ENCODE data around the gene TECPR1. TPM values are rescaled to one million over a fixed set of nuclear protein-coding genes. Genes with fewer than 3 reads are reported as not detected.
A peak's percentile ranks its signal among the peaks of the same experiment; 100 is the strongest.

Gene TECPR1
- total RNA-seq, 1 experiment from 2014 or later = 11.5 TPM

DNA sequence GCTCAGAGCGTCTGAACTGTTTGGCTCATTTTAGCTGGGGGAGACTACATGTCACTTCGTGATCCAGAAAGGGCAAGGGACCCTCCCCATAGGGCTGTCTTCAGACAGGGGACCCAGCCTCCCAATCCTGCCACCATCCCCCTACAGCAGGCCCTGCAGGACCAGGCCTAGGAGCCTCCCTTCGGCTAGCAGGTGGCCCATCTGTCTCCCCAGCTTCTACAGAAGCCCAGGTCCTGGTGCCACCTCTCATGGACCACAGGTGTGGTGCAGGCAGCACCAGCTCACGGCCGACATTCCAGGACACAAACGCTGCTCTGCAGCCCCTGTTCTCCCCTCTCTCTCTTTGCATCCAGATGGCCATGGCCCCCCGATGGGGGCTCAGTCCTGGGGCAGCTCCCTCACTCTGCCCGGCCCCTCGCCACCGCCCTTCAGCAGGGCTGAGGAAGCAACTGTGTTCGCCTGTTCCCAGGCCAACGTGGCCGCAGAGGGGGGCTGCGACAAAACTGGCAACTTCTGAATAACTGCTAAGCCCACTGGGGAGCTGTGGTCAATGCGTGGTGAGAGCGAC, 10.3 kb downstream of the TECPR1 start:
- DNase-seq (no peak), ATAC-seq (peak; percentile 7)
- no peak overlapping the region for H2AFZ ChIP-seq (ENCODE audit: low read length)
- no peaks in the 10 kb centered on the region for H3K27me3 ChIP-seq (ENCODE audit: low read length)
- no peaks in the 10 kb centered on the region for H3K9me2 ChIP-seq (replicated peaks; ENCODE audit: low read length)
- H3F3A ChIP-seq (ENCODE audit: low read length, unreplicated experiment) = no peaks in the 10 kb centered on the region
- H3K9ac ChIP-seq (ENCODE audit: low read length) = no peak overlapping the region
- H3K27ac ChIP-seq (ENCODE audit: low read length) = no peak overlapping the region
- intact Hi-C loops (cut with micrococcal nuclease) = no loop called here
- no peaks in the 10 kb centered on the region for H3K9me3 ChIP-seq (ENCODE audit: low read length)
- H3K36me3 ChIP-seq (ENCODE audit: low read depth, low read length) = no peaks in the 10 kb centered on the region
- H3K4me1 ChIP-seq (ENCODE audit: insufficient read depth, low read length) = no peaks in the 10 kb centered on the region
- BruUV-seq (replicated peaks) = no TSS peak
- CTCF ChIA-PET = no interaction called here
- no peak overlapping the region for H3K4me3 ChIP-seq (ENCODE audit: low read length)
- H3K4me2 ChIP-seq (ENCODE audit: low read length) = no peak overlapping the region
- POLR2A ChIA-PET (ENCODE audit: unreplicated experiment) = no interaction called here
- no peaks in the 10 kb centered on the region for H4K20me1 ChIP-seq (ENCODE audit: low read length)
- TF ChIP-seq, protein P1, sequence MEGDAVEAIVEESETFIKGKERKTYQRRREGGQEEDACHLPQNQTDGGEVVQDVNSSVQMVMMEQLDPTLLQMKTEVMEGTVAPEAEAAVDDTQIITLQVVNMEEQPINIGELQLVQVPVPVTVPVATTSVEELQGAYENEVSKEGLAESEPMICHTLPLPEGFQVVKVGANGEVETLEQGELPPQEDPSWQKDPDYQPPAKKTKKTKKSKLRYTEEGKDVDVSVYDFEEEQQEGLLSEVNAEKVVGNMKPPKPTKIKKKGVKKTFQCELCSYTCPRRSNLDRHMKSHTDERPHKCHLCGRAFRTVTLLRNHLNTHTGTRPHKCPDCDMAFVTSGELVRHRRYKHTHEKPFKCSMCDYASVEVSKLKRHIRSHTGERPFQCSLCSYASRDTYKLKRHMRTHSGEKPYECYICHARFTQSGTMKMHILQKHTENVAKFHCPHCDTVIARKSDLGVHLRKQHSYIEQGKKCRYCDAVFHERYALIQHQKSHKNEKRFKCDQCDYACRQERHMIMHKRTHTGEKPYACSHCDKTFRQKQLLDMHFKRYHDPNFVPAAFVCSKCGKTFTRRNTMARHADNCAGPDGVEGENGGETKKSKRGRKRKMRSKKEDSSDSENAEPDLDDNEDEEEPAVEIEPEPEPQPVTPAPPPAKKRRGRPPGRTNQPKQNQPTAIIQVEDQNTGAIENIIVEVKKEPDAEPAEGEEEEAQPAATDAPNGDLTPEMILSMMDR (conservative IDR thresholded peaks at IDR 0.05; ENCODE audit: low read depth, low read length) = no peak
- no peak for TF ChIP-seq EZH2 (IDR thresholded peaks at IDR 0.05; ENCODE audit: low read length, unreplicated experiment)
- no peaks in the 10 kb centered on the region for H3K79me2 ChIP-seq (ENCODE audit: low read length)

DNA sequence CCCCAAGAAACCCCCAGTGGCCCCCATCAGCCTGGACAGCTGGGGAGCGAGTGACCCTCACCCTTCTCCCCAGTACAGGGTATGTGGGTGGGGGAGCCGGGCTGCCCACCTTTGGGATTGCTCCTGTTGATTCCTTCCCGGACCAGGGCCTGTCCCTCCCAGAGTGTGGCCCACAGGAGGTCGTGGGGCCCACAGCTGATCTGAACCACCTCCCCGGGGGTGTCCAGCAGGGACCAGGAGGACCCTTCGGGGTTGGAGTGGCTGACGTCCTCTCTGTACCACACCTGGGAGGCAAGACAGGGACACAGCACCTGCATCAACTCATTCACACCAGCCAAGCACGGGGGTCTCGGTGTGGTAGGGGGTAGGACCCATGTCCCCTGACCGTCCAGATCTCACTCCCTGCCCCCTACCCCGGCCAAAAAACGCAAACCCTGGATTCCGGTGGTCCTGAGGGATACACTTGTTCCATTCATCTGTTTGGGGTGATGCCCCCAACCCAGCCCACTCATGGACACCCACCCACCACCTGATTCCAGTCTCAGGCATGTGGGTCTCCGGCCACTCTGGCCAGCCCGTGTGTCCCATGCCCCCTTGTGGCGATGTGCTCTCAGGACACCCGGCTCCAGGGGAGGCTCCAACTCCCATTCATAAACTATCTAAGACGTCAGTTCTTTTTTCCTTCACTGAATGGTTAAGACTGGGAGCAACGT, 10.9 kb downstream of the TECPR1 start:
- DNase-seq (peak; percentile 60), ATAC-seq (peak; percentile 74)
- no peaks in the 10 kb centered on the region for H3K9me3 ChIP-seq (ENCODE audit: low read length)
- H3K79me2 ChIP-seq (ENCODE audit: low read length) = no peaks in the 10 kb centered on the region
- POLR2A ChIA-PET (ENCODE audit: unreplicated experiment) = no interaction called here
- no peaks in the 10 kb centered on the region for H4K20me1 ChIP-seq (ENCODE audit: low read length)
- CTCF ChIA-PET = no interaction called here
- no peak overlapping the region for H3K9ac ChIP-seq (ENCODE audit: low read length)
- intact Hi-C loops (cut with micrococcal nuclease) = no loop called here
- H3K27me3 ChIP-seq (ENCODE audit: low read length) = no peaks in the 10 kb centered on the region
- H3K4me1 ChIP-seq (ENCODE audit: insufficient read depth, low read length) = no peaks in the 10 kb centered on the region
- H3K4me2 ChIP-seq (ENCODE audit: low read length) = no peak overlapping the region
- no peaks in the 10 kb centered on the region for H3K9me2 ChIP-seq (replicated peaks; ENCODE audit: low read length)
- no TSS peak for BruUV-seq (replicated peaks)
- H3F3A ChIP-seq (ENCODE audit: low read length, unreplicated experiment) = no peaks in the 10 kb centered on the region
- H3K4me3 ChIP-seq (ENCODE audit: low read length) = no peak overlapping the region
- H2AFZ ChIP-seq (ENCODE audit: low read length) = no peak overlapping the region
- H3K27ac ChIP-seq (ENCODE audit: low read length) = no peak overlapping the region
- H3K36me3 ChIP-seq (ENCODE audit: low read depth, low read length) = no peaks in the 10 kb centered on the region
- TF ChIP-seq, protein P1 (conservative IDR thresholded peaks at IDR 0.05; ENCODE audit: low read depth, low read length) = peak; percentile 84
- no peak for TF ChIP-seq EZH2phosphoT487 (IDR thresholded peaks at IDR 0.05; ENCODE audit: borderline replicate concordance, low read length)
- no peak for TF ChIP-seq EZH2 (IDR thresholded peaks at IDR 0.05; ENCODE audit: low read length, unreplicated experiment)

DNA sequence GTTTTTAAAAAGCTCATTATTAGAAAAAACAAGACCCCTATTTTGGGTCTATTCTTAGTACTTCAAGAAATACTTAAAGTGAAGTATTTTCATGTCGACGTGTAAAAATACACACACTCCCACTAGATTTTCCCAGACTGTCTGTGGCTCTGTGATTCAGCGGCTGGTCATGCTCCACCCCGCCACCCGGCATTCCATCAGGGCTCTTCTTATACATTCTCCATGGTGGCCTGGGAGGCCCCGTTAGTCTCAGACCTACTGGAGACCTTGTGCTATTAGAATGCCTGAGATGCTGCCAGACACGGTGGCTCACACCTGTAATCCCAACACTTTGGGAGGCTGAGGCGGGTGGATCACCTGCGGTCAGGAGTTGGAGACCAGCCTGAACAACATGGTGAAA, 13.1 kb downstream of the TECPR1 start:
- ChIA-PET CTCF (no interaction called here), POLR2A (ENCODE audit: unreplicated experiment) (no interaction called here)
- Histone ChIP-seq H3K4me3 (ENCODE audit: low read length) (no peak overlapping the region), H3K4me1 (ENCODE audit: insufficient read depth, low read length) (no peaks in the 10 kb centered on the region), H4K20me1 (ENCODE audit: low read length) (no peaks in the 10 kb centered on the region), H3K9me2 (replicated peaks; ENCODE audit: low read length) (no peaks in the 10 kb centered on the region), H3K9me3 (ENCODE audit: low read length) (no peaks in the 10 kb centered on the region), H3K27ac (ENCODE audit: low read length) (no peak overlapping the region), H3F3A (ENCODE audit: low read length, unreplicated experiment) (no peaks in the 10 kb centered on the region), H3K27me3 (ENCODE audit: low read length) (no peaks in the 10 kb centered on the region), H3K36me3 (ENCODE audit: low read depth, low read length) (no peaks in the 10 kb centered on the region), H3K4me2 (ENCODE audit: low read length) (no peak overlapping the region), H2AFZ (ENCODE audit: low read length) (no peak overlapping the region), H3K9ac (ENCODE audit: low read length) (no peak overlapping the region), H3K79me2 (ENCODE audit: low read length) (no peaks in the 10 kb centered on the region)
- TF ChIP-seq EZH2 (IDR thresholded peaks at IDR 0.05; ENCODE audit: low read length, unreplicated experiment) (no peak), EZH2phosphoT487 (IDR thresholded peaks at IDR 0.05; ENCODE audit: borderline replicate concordance, low read length) (no peak)
- TF ChIP-seq, protein P1 (conservative IDR thresholded peaks at IDR 0.05; ENCODE audit: low read depth, low read length) = no peak
- no peak for DNase-seq
- ATAC-seq = peak; percentile 35; the same call in 1 of the 2 replicates
- intact Hi-C loops (cut with micrococcal nuclease) = no loop called here
- no TSS peak for BruUV-seq (replicated peaks)

Data from PC-3 (cell line).